HepG2 (cell line): Measurements from ENCODE around the gene SIK3. TPM values are rescaled to one million over a fixed set of nuclear protein-coding genes. Genes with fewer than 3 reads are reported as not detected.

Experiments
- BORCS8-MEF2B ChIP-seq: sonication (generic); formaldehyde crosslinking; IDR thresholded peaks from 2 replicates; pipeline ENCODE4 v1.8.0; 2022; ENCODE audit warnings: mild to moderate bottlenecking, missing genetic modification reagents
- DBP ChIP-seq: sonication (generic); formaldehyde crosslinking; IDR thresholded peaks from 2 replicates; pipeline ENCODE4 v1.4.0; 2020; ENCODE audit warnings: missing genetic modification reagents; ENCODE audit errors: not compliant biosample characterization
- DMTF1 ChIP-seq: sonication (generic); formaldehyde crosslinking; IDR thresholded peaks from 2 replicates; pipeline ENCODE4 v1.4.0; 2020; ENCODE audit warnings: mild to moderate bottlenecking, missing genetic modification reagents
- ETS1 ChIP-seq: sonication (generic); formaldehyde crosslinking; IDR thresholded peaks from 2 replicates; pipeline ENCODE4 v1.4.0; 2020; ENCODE audit warnings: missing genetic modification reagents
- IRF9 ChIP-seq: sonication (generic); formaldehyde crosslinking; IDR thresholded peaks from 2 replicates; pipeline ENCODE4 v1.8.0; 2022; ENCODE audit warnings: missing genetic modification reagents, mild to moderate bottlenecking, borderline replicate concordance
- YEATS4 ChIP-seq: sonication (generic); formaldehyde crosslinking; IDR thresholded peaks from 2 replicates; pipeline ENCODE4 v1.4.0; 2020; ENCODE audit warnings: missing genetic modification reagents, borderline replicate concordance
- ZBTB4 ChIP-seq: sonication (generic); formaldehyde crosslinking; IDR thresholded peaks from 2 replicates; pipeline ENCODE4 v1.4.0; 2020; ENCODE audit warnings: missing genetic modification reagents, mild to moderate bottlenecking, borderline replicate concordance
- ZFP36L1 ChIP-seq: sonication (generic); formaldehyde crosslinking; IDR thresholded peaks from 2 replicates; pipeline ENCODE4 v1.8.0; 2022; ENCODE audit warnings: mild to moderate bottlenecking, missing genetic modification reagents, moderate library complexity
- ZFP91 ChIP-seq: sonication (generic); formaldehyde crosslinking; IDR thresholded peaks from 2 replicates; pipeline ENCODE4 v1.9.0; 2022; ENCODE audit warnings: missing genetic modification reagents, mild to moderate bottlenecking, borderline replicate concordance
- ZNF275 ChIP-seq: sonication (generic); formaldehyde crosslinking; IDR thresholded peaks from 2 replicates; pipeline ENCODE4 v1.8.0; 2022; ENCODE audit warnings: missing genetic modification reagents, mild to moderate bottlenecking, inconsistent platforms, borderline replicate concordance
- ZNF614 ChIP-seq: IDR thresholded peaks from 2 replicates; pipeline ENCODE4 v1.6.1; 2018; ENCODE audit warnings: missing biosample characterization, missing genetic modification reagents, inconsistent platforms, borderline replicate concordance
- ZNF878 ChIP-seq: sonication (generic); formaldehyde crosslinking; IDR thresholded peaks from 2 replicates; pipeline ENCODE4 v1.8.1; 2023; ENCODE audit warnings: mild to moderate bottlenecking, missing genetic modification reagents, moderate library complexity
- ZSCAN25 ChIP-seq: sonication (generic); formaldehyde crosslinking; IDR thresholded peaks from 2 replicates; pipeline ENCODE4 v1.8.0; 2022; ENCODE audit warnings: mild to moderate bottlenecking, missing genetic modification reagents
- polyA plus RNA-seq, 8 experiments: library from polyadenylated mRNA; depleted of rRNA in 3 of 8; stranded (reverse) in 7 of 8; unstranded in 1 of 8; fragments of >200 nt; fragmentation: Illumina TruSeq in 4 of 8; extraction: Trizol in 4 of 8; gene quantifications; 2 replicates each; pipeline versions ENCODE4 v1.2.1 to v1.2.3, GENCODE V29; 2011 to 2016; ENCODE audit warnings: low read depth in 4 of 8, missing spikeins in 1 of 8, mixed read lengths in 1 of 8; ENCODE audit not compliant: insufficient read depth in 1 of 8
- total RNA-seq, 5 experiments: library from RNA; depleted of rRNA; stranded (reverse); fragments of >200 nt; fragmentation: Illumina TruSeq; extraction: Trizol; gene quantifications; 2 replicates each; pipeline ENCODE4 v1.2.3, GENCODE V29; 2016; ENCODE audit warnings: low read depth in 1 of 5

The SIK3 gene
- total and polyA plus RNA-seq, 2 of the 13 experiments (the other 11 are each of a cell fraction or from before 2014, with no cell fraction given) = 5.7 to 9.8 TPM

- peak; percentile 97 for TF ChIP-seq ZBTB4 (CRISPR knock-in tag)
- TF ChIP-seq DMTF1 (CRISPR knock-in tag) = 0 out of 2 replicates have a peak, but pooled peaks have one; percentile 30
- peak; percentile 78 for TF ChIP-seq ZFP91 (CRISPR knock-in tag)
- peak; percentile 90 for TF ChIP-seq YEATS4 (CRISPR knock-in tag)
- TF ChIP-seq ZNF614 (CRISPR knock-in tag) = peak; percentile 96
- peak; percentile 98 for TF ChIP-seq ZSCAN25
- TF ChIP-seq DBP (CRISPR knock-in tag) = peak; percentile 85
- TF ChIP-seq ZNF878 (CRISPR knock-in tag) = peak; percentile 92
- TF ChIP-seq ZNF275 (CRISPR knock-in tag) = peak; percentile 88; the same call in 1 of the 2 replicates
- TF ChIP-seq IRF9 = peak; percentile 82
- peak; percentile 85; the same call in 1 of the 2 replicates for TF ChIP-seq ETS1 (CRISPR knock-in tag)
- peak; percentile 99 for TF ChIP-seq ZFP36L1 (CRISPR knock-in tag)
- TF ChIP-seq BORCS8-MEF2B (CRISPR knock-in tag) = peak; percentile 93
Measured at GRCh38 chr11:116832350-116833290, 265.6 kb downstream of the SIK3 start (continued).
